OCI-LY3 (cell line): Measurements from ENCODE around the gene VASN.

Experiments
- CTCF ChIP-seq: fragments of 200-600, 300-600 bp; sonication (generic); IDR thresholded peaks from 2 replicates; pipeline ENCODE4 v1.5.1; 2014; ENCODE audit warnings: antibody characterized with exemption, low read length, low read depth
- EZH2phosphoT487 ChIP-seq: fragments of 200-600 bp; shearing (Covaris generic); IDR thresholded peaks from 2 replicates; pipeline ENCODE4 v1.6.1; 2018; ENCODE audit warnings: antibody characterized with exemption, mixed run types, low read depth

DNA sequence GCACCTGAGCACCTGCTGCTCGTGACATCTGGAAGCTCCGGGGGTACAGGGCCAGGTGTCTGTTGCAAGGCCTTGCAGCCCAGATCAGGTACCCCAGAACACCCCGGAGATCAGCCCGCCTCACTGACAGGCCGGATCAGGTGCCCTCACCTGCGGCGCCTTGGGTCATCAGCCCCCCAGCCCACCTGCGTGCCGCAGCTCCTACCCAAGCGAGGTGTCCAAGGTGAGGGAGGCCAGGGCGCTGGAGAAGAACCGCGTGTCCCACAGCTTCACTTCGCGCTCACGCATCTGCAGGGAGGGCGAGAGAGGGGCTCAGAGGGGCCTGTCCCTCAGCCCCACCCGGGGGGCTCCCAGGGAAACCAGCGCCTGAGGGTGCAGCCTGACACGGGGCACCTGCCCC lies 16.1 kb downstream of the VASN start:
- TF ChIP-seq CTCF (no peak), EZH2phosphoT487 (no peak)
